GM23338 (cell line): ENCODE measurements around the gene C1orf87. TPM values are rescaled to one million over a fixed set of nuclear protein-coding genes. Genes with fewer than 3 reads are reported as not detected.

ENCODE experiments used
- ATAC-seq: fragments of 200-7000 bp; cut with Tn5 transposase; 3 replicates; pipeline ENCODE4 v1.9.1; 2020
- DNase-seq: peaks from one replicate; pipeline ENCODE4 v3.0.0-alpha.2; 2015; ENCODE audit warnings: low spot score
- H2AFZ ChIP-seq: fragments of 200-600 bp; sonication (generic); 2 replicates; pipeline ENCODE4 v1.8.0; 2016; ENCODE audit warnings: antibody characterized with exemption, mild to moderate bottlenecking, moderate library complexity
- H3F3A ChIP-seq: fragments of 200-600 bp; sonication (generic); replicated peaks from 2 replicates; pipeline ENCODE4 v1.8.0; 2017; ENCODE audit warnings: antibody characterized with exemption, mixed run types, low read depth
- H3K27ac ChIP-seq: fragments of 200-600 bp; sonication (generic); 2 replicates; pipeline ENCODE4 v1.6.1; 2016; ENCODE audit warnings: low read depth
- H3K27me3 ChIP-seq: fragments of 200-600 bp; sonication (generic); 2 replicates; pipeline ENCODE4 v1.8.0; 2016; ENCODE audit warnings: mild to moderate bottlenecking, mixed run types, moderate library complexity; ENCODE audit not compliant: insufficient read depth
- H3K36me3 ChIP-seq: fragments of 200-600 bp; sonication (generic); 2 replicates; pipeline ENCODE4 v1.8.0; 2016; ENCODE audit warnings: mild to moderate bottlenecking; ENCODE audit not compliant: insufficient read depth
- H3K4me1 ChIP-seq: fragments of 200-600 bp; sonication (generic); 2 replicates; pipeline ENCODE4 v1.8.0; 2016; ENCODE audit warnings: mild to moderate bottlenecking, moderate library complexity; ENCODE audit not compliant: insufficient read depth
- H3K4me2 ChIP-seq: fragments of 200-600 bp; sonication (generic); 2 replicates; pipeline ENCODE4 v1.7.1; 2017; ENCODE audit warnings: mixed run types
- H3K4me3 ChIP-seq: fragments of 200-600 bp; sonication (generic); 2 replicates; pipeline ENCODE4 v1.6.1; 2016; ENCODE audit warnings: mixed run types
- H3K79me2 ChIP-seq: fragments of 200-600 bp; sonication (generic); replicated peaks from 2 replicates; pipeline ENCODE4 v1.8.0; 2017; ENCODE audit warnings: mild to moderate bottlenecking; ENCODE audit not compliant: insufficient read depth
- H3K9me2 ChIP-seq: fragments of 200-600 bp; sonication (generic); 2 replicates; pipeline ENCODE4 v1.8.0; 2017; ENCODE audit not compliant: insufficient read depth
- H4K20me1 ChIP-seq: fragments of 200-600 bp; sonication (generic); replicated peaks from 2 replicates; pipeline ENCODE4 v1.8.0; 2017; ENCODE audit warnings: mild to moderate bottlenecking; ENCODE audit not compliant: insufficient read depth
- H3K27ac Mint-ChIP-seq: 2 replicates; pipeline ENCODE4 v1.8.0; 2020; ENCODE audit warnings: inconsistent platforms, mild to moderate bottlenecking, moderate library complexity, mixed read lengths
- H3K27me3 Mint-ChIP-seq: 3 replicates; pipeline ENCODE4 v1.8.0; 2022; ENCODE audit warnings: low read depth, mild to moderate bottlenecking, moderate library complexity, mixed read lengths, inconsistent platforms; ENCODE audit not compliant: insufficient read depth, poor library complexity
- H3K36me3 Mint-ChIP-seq: 3 replicates; pipeline ENCODE4 v1.8.0; 2021; ENCODE audit warnings: low read depth, mild to moderate bottlenecking, inconsistent platforms, moderate library complexity, mixed read lengths
- H3K4me1 Mint-ChIP-seq: 3 replicates; pipeline ENCODE4 v1.8.0; 2020; ENCODE audit warnings: mild to moderate bottlenecking, inconsistent platforms, mixed read lengths
- H3K4me3 Mint-ChIP-seq: 3 replicates; pipeline ENCODE4 v1.8.0; 2021; ENCODE audit warnings: moderate library complexity, mild to moderate bottlenecking, inconsistent platforms, mixed read lengths
- H3K9me3 Mint-ChIP-seq: 3 replicates; pipeline ENCODE4 v1.8.0; 2020; ENCODE audit warnings: moderate library complexity, mild to moderate bottlenecking, inconsistent platforms, mixed read lengths
- CREB1 ChIP-seq: fragments of 250-450 bp; sonication (Bioruptor Pico); IDR thresholded peaks from 2 replicates; pipeline ENCODE4 v1.5.0; 2020; ENCODE audit warnings: low read depth, mild to moderate bottlenecking, moderate library complexity
- CTCF ChIP-seq, 2 experiments: fragments of 200-600 bp in 1 of 2; sonication (generic) in 1 of 2; conservative IDR thresholded peaks; 2 replicates each; pipeline versions ENCODE4 v1.5.1 to v1.6.1; 2016 to 2017; ENCODE audit warnings: antibody characterized with exemption in 2 of 2, low read depth in 2 of 2, mild to moderate bottlenecking in 2 of 2, moderate library complexity in 1 of 2
- ETS1 ChIP-seq: IDR thresholded peaks from 2 replicates; pipeline ENCODE4 v1.6.1; 2016; ENCODE audit warnings: antibody characterized with exemption
- EZH2 ChIP-seq: fragments of 200-600 bp; sonication (generic); IDR thresholded peaks from one replicate; pipeline ENCODE4 v1.8.0; 2017; ENCODE audit warnings: antibody characterized with exemption, mild to moderate bottlenecking, low read depth; ENCODE audit not compliant: unreplicated experiment
- NANOG ChIP-seq: IDR thresholded peaks from 2 replicates; pipeline ENCODE4 v1.6.1; 2016; ENCODE audit warnings: antibody characterized with exemption, borderline replicate concordance
- REST ChIP-seq: IDR thresholded peaks from one replicate; pipeline ENCODE4 v1.6.1; 2018; ENCODE audit warnings: antibody characterized with exemption; ENCODE audit not compliant: unreplicated experiment
- ZNF331 ChIP-seq: fragments of 250-450 bp; sonication (Bioruptor Pico); IDR thresholded peaks from 2 replicates; pipeline ENCODE4 v1.5.0; 2020; ENCODE audit warnings: low read depth, mild to moderate bottlenecking, moderate library complexity
- polyA plus RNA-seq: library from polyadenylated mRNA; unstranded; fragments of >200 nt; fragmentation: Nextera tagmentation; extraction: Ambion mirVana; gene quantifications from 2 replicates; pipeline ENCODE4 v1.2.1, GENCODE V29; 2016
- total RNA-seq: library from RNA; depleted of rRNA; stranded (reverse); fragments of >200 nt; shearing (Covaris generic); gene quantifications from 2 replicates; pipeline ENCODE4 v1.2.3, GENCODE V29; 2014

C1orf87 gene
- total and polyA plus RNA-seq, 2 experiments from 2014 or later = 0.07 to 0.21 TPM

GRCh38 chr1:60101516-60101915 lies 27.9 kb upstream of the C1orf87 start (continued):
- no peak for TF ChIP-seq REST
- no peak for TF ChIP-seq EZH2
- TF ChIP-seq ETS1 = no peak
- no peak for TF ChIP-seq ZNF331 (CRISPR knock-in tag)

- H3K27ac Mint-ChIP-seq = no peak overlapping the region
- Histone ChIP-seq H3K27ac (no peak overlapping the region), H3K36me3 (no peaks in the 10 kb centered on the region), H2AFZ (no peak overlapping the region), H3K27me3 (no peaks in the 10 kb centered on the region), H3K4me2 (no peak overlapping the region), H4K20me1 (no peaks in the 10 kb centered on the region), H3K4me1 (no peaks in the 10 kb centered on the region), H3K79me2 (no peaks in the 10 kb centered on the region), H3F3A (no peaks in the 10 kb centered on the region), H3K4me3 (no peak overlapping the region), H3K9me2 (no peaks in the 10 kb centered on the region)
- no peak overlapping the region for H3K4me3 Mint-ChIP-seq
- TF ChIP-seq REST (no peak), NANOG (no peak), CREB1 (no peak), CTCF (conservative IDR thresholded peaks at IDR 0.05; ENCODE audit: low read depth in 2 of 2) (no peak), EZH2 (no peak)
- H3K4me1 Mint-ChIP-seq = peaks cover 3% of the 10 kb centered on the region; the same call in 1 of the 3 replicates
- H3K36me3 Mint-ChIP-seq = no peaks in the 10 kb centered on the region
- H3K27me3 Mint-ChIP-seq = no peaks in the 10 kb centered on the region
- ATAC-seq (no peak), DNase-seq (no peak)
- no peaks in the 10 kb centered on the region for H3K9me3 Mint-ChIP-seq
These were observed 17.7 kb upstream of the C1orf87 start for GRCh38 chr1:60091195-60091715.
